Measurements from ENCODE around the gene PLEKHG4.

Gene PLEKHG4

DNA sequence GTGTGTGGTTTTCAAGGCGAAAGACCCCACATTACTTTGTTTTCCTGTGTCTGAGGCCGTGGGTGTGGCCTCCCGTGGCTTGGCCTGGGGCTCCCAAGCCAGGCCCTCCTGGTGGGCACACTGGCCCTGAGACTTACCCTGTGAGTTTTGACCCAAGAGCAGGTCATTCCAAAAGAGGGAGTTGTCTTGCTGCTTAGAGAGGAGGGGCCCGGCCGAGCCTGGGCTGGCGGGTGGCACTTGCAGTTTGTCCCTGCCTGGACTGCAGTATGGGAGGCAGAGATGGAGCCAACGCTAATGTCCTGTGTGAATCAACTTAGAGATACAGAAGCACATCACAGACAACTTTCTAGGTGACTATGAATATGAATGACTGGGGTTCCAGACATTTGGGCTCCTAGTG lies 22.7 kb downstream of the PLEKHG4 start:
- Histone ChIP-seq H3K4me3 (no peak overlapping the region), H3K27ac (peak overlapping the region in 1 of 2 donors; percentile 27), H3K9me3 (no peaks in the 10 kb centered on the region), H3K27me3 (no peaks in the 10 kb centered on the region), H3K36me3 (no peaks in the 10 kb centered on the region), H3K4me1 (peaks cover 0 to 5% (median 2%) of the 10 kb centered on the region in 4 donors)
- DNase-seq, result peak in 1 of 2 donors; percentile 27
- intact Hi-C loops (cut with DNase I; ENCODE audit: low total_unique reads), result no loop called here
- TF ChIP-seq CTCF (IDR thresholded peaks at IDR 0.05), result no peak

DNA sequence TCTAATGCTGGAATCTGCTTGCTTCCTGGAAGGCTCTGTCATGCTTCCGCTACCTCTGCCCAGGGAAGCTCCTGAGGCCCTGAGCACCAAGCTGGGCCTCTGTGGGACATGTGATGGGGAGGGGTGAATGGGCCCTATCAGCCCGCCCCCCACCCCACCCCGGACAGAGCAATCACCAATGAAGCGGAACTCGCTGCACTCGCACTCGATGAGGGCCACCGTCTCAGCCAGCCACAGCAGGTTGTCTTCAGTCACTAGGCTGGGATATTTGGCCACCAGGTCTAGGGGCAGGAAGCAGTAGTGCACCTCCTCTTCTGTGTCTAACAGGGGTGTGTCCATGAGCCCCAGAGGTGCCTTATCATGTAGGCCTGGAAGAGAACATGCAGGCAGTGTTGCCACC lies 23.6 kb downstream of the PLEKHG4 start:
- peak in 1 of 2 donors; percentile 52 for DNase-seq
- Histone ChIP-seq H3K36me3 (no peaks in the 10 kb centered on the region), H3K27ac (no peak overlapping the region), H3K27me3 (no peaks in the 10 kb centered on the region), H3K4me1 (peaks cover 0 to 5% (median 2%) of the 10 kb centered on the region in 4 donors), H3K9me3 (no peaks in the 10 kb centered on the region), H3K4me3 (no peak overlapping the region)
- intact Hi-C loops (cut with DNase I; ENCODE audit: low total_unique reads), result no loop called here
- no peak for TF ChIP-seq CTCF (IDR thresholded peaks at IDR 0.05)

DNA sequence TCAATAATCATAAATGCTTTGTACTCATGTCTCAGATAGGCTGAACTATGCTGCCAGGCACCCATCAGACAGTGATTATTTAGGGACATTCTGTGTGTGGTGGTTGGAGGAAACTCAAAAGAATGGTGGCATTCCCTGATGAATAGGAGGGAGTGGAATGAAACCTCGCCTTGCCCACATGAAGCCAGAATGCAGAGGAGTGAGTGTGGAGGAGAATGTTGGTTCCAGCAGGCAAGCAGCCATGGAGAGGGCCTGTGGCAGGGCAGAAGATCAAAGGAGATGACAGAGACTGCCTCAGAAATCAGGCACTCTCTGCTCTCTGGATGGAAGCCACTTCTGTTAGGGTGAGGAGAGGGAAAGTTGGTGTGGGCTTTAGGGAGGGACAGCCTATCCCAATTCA lies 24.7 kb downstream of the PLEKHG4 start:
- no peak overlapping the region for H3K27ac ChIP-seq
- no peaks in the 10 kb centered on the region for H3K9me3 ChIP-seq
- no peak for TF ChIP-seq CTCF (IDR thresholded peaks at IDR 0.05)
- peaks cover 0 to 5% (median 2%) of the 10 kb centered on the region in 4 donors for H3K4me1 ChIP-seq
- intact Hi-C loops (cut with DNase I; ENCODE audit: low total_unique reads), result no loop called here
- no peak overlapping the region for H3K4me3 ChIP-seq
- no peaks in the 10 kb centered on the region for H3K36me3 ChIP-seq
- DNase-seq, result peak in 1 of 2 donors; percentile 10
- no peaks in the 10 kb centered on the region for H3K27me3 ChIP-seq

DNA sequence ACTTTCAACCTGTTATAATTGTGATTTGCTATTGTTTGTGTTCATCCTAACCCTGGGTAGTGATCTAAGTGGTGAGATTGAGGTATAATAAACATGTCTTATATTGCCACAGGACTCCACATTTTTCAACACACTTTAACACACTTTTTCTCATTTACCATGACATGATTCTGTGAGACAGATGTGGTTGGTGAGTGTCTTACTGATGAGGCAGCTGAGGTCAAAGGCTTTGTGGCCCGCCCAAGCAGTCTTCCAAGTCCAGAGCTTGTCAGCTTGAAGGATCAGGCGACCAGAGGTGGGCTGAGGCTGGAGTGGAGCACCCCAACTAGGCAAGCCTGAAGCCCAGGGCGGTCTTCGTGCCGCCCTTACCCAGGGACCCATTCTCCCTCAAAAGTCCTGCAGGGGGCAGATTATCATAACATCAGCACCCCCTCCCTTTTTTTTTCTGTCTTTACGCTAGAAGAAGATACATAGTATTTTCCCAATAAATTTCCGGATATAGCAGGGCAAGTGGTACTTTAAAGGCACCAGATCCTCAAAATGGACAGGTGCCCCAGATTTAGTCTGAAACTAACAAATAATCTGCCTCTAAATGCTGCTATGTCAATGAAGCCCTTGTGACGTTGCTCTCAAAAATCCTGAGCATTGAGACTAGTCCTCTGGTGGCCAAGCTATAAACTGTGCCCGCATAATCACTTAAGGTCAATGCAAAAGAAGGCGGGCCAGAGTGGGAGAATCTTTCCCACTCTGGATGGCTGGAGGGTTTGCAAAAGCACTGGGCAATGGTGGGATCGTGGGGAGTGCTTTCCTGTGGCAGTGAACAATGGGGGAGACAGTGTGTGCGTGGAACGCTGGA lies 26.1 kb downstream of the PLEKHG4 start:
- Histone ChIP-seq H3K36me3 (no peaks in the 10 kb centered on the region), H3K4me1 (peaks cover 0 to 5% (median 2%) of the 10 kb centered on the region in 4 donors), H3K27me3 (no peaks in the 10 kb centered on the region), H3K4me3 (no peak overlapping the region), H3K27ac (no peak overlapping the region), H3K9me3 (no peaks in the 10 kb centered on the region)
- TF ChIP-seq CTCF (IDR thresholded peaks at IDR 0.05), result no peak
- intact Hi-C loops (cut with DNase I; ENCODE audit: low total_unique reads), result no loop called here
- DNase-seq, result peak in 1 of 2 donors; percentile 35

- no peaks in the 10 kb centered on the region for H3K27me3 ChIP-seq
- intact Hi-C loops (cut with DNase I; ENCODE audit: low total_unique reads), result no loop called here
Measured at GRCh38 chr16:67310561-67310960, 31.2 kb downstream of the PLEKHG4 start.

More at GRCh38 chr16:67310561-67310960, 31.2 kb downstream of the PLEKHG4 start:
- Histone ChIP-seq H3K27ac (no peak overlapping the region), H3K9me3 (no peaks in the 10 kb centered on the region), H3K4me3 (no peak overlapping the region), H3K4me1 (no peaks in the 10 kb centered on the region), H3K36me3 (no peaks in the 10 kb centered on the region)
- no peak for TF ChIP-seq CTCF (IDR thresholded peaks at IDR 0.05)
- DNase-seq, result no peak
